Urinary bladder (tissue), 4 donors: Measurements from ENCODE around the gene STK38L. TPM values are rescaled to one million over a fixed set of nuclear protein-coding genes. Genes with fewer than 3 reads are reported as not detected.

ENCODE experiments used
- DNase-seq: peaks from one replicate; pipeline ENCODE4 v3.0.0-alpha.2; 2015; ENCODE audit errors: extremely low spot score
- H3K27ac ChIP-seq: one replicate; pipeline ENCODE4 v1.5.1; 2013; ENCODE audit warnings: low read depth, mild to moderate bottlenecking, moderate library complexity
- H3K36me3 ChIP-seq: one replicate; pipeline ENCODE4 v1.6.1; 2013; ENCODE audit warnings: mild to moderate bottlenecking, moderate library complexity; ENCODE audit not compliant: insufficient read depth
- H3K4me1 ChIP-seq: one replicate; pipeline ENCODE4 v1.6.1; 2013; ENCODE audit warnings: mild to moderate bottlenecking, moderate library complexity; ENCODE audit not compliant: insufficient read depth
- H3K4me3 ChIP-seq: one replicate; pipeline ENCODE4 v1.5.1; 2013; ENCODE audit warnings: low read depth, low read length
- WGBS: extraction: QIAGEN DNeasy Blood & Tissue Kit; methylation state at CpG from one replicate; pipeline ENCODE4 v1.1.7; 2013; 5-methylcytosine and 5-hydroxymethylcytosine counted together
- polyA plus RNA-seq: library from polyadenylated mRNA; stranded (reverse); fragments of 200-250 nt; gene quantifications from one replicate; pipeline ENCODE4 v1.2.3, GENCODE V29; 2013
- total RNA-seq: library from RNA; depleted of rRNA; stranded (reverse); fragments of >200 nt; gene quantifications from one replicate; pipeline ENCODE4 v1.2.3, GENCODE V29; 2014
- donor health status: healthy with polysubstance abuse.
- donor health status: healthy.

STK38L gene
- total RNA-seq (77.1 TPM), polyA plus RNA-seq (19.1 TPM)

- Histone ChIP-seq H3K4me3 (peak within 1 kb of the TSS; percentile 56), H3K4me1 (no peaks in the 10 kb centered on the region), H3K27ac (peak within 1 kb of the TSS; percentile 80), H3K36me3 (no peaks in the 10 kb centered on the region)
- 6% methylated on average over 69 of the region's 69 CpGs for WGBS
- peak; percentile 90 for DNase-seq
Measured at GRCh38 chr12:27243804-27244688, at the start of gene STK38L. STK38L (plus strand) TSS chr12:27244286; CDS start chr12:27297721, 53,435 bp downstream.

GRCh38 chr12:27194644-27195043 is 49.4 kb upstream of the STK38L start:
- H3K4me3 ChIP-seq = no peak overlapping the region
- H3K4me1 ChIP-seq = peaks cover 2% of the 10 kb centered on the region
- no peak for DNase-seq
- no peaks in the 10 kb centered on the region for H3K36me3 ChIP-seq
- H3K27ac ChIP-seq = no peak overlapping the region
- 64% methylated on average over 2 of the region's 2 CpGs for WGBS

- H3K27ac ChIP-seq = no peak overlapping the region
- no peak for DNase-seq
- WGBS = 47% methylated on average over 3 of the region's 3 CpGs
Measured at GRCh38 chr12:27198036-27198435, 46.0 kb upstream of the STK38L start.

GRCh38 chr12:27199638-27200300 is 44.3 kb upstream of the STK38L start:
- Histone ChIP-seq H3K4me3 (no peak overlapping the region), H3K27ac (no peak overlapping the region), H3K36me3 (no peaks in the 10 kb centered on the region), H3K4me1 (no peaks in the 10 kb centered on the region)
- no peak for DNase-seq
- WGBS = 75% methylated on average over 2 of the region's 2 CpGs

More at GRCh38 chr12:27198036-27198435, 46.0 kb upstream of the STK38L start:
- no peaks in the 10 kb centered on the region for H3K4me1 ChIP-seq
- H3K36me3 ChIP-seq = no peaks in the 10 kb centered on the region
- no peak overlapping the region for H3K4me3 ChIP-seq

GRCh38 chr12:27201169-27201568 is 42.9 kb upstream of the STK38L start:
- no peaks in the 10 kb centered on the region for H3K36me3 ChIP-seq
- DNase-seq = no peak
- WGBS = 27% methylated on average over 1 of the region's 1 CpG
- H3K27ac ChIP-seq = no peak overlapping the region
- no peaks in the 10 kb centered on the region for H3K4me1 ChIP-seq
- H3K4me3 ChIP-seq = no peak overlapping the region

GRCh38 chr12:27206801-27207502 is 37.1 kb upstream of the STK38L start:
- Histone ChIP-seq H3K4me3 (no peak overlapping the region), H3K4me1 (no peaks in the 10 kb centered on the region), H3K36me3 (no peaks in the 10 kb centered on the region), H3K27ac (no peak overlapping the region)
- 87% methylated on average over 1 of the region's 1 CpG for WGBS
- DNase-seq = no peak

- WGBS = 47% methylated on average over 9 of the region's 9 CpGs
- Histone ChIP-seq H3K4me1 (no peaks in the 10 kb centered on the region), H3K4me3 (no peak overlapping the region), H3K36me3 (no peaks in the 10 kb centered on the region), H3K27ac (no peak overlapping the region)
- DNase-seq = no peak
Measured at GRCh38 chr12:27207615-27208413, 36.3 kb upstream of the STK38L start.

- H3K36me3 ChIP-seq = no peaks in the 10 kb centered on the region
- no peak for DNase-seq
- 90% methylated on average over 2 of the region's 2 CpGs for WGBS
- no peak overlapping the region for H3K4me3 ChIP-seq
- H3K27ac ChIP-seq = no peak overlapping the region
- no peaks in the 10 kb centered on the region for H3K4me1 ChIP-seq
Measured at GRCh38 chr12:27208414-27208750, 35.7 kb upstream of the STK38L start.

- no peak for DNase-seq
- H3K4me3 ChIP-seq = no peak overlapping the region
- H3K36me3 ChIP-seq = no peaks in the 10 kb centered on the region
- H3K4me1 ChIP-seq = no peaks in the 10 kb centered on the region
- no peak overlapping the region for H3K27ac ChIP-seq
Measured at GRCh38 chr12:27209257-27209910, 34.7 kb upstream of the STK38L start.

- WGBS = 97% methylated on average over 2 of the region's 2 CpGs
- DNase-seq = no peak
- H3K27ac ChIP-seq = no peak overlapping the region
- no peak overlapping the region for H3K4me3 ChIP-seq
- no peaks in the 10 kb centered on the region for H3K4me1 ChIP-seq
- no peaks in the 10 kb centered on the region for H3K36me3 ChIP-seq
Measured at GRCh38 chr12:27210187-27210586, 33.9 kb upstream of the STK38L start.

GRCh38 chr12:27212861-27213260 is 31.2 kb upstream of the STK38L start:
- H3K36me3 ChIP-seq = no peaks in the 10 kb centered on the region
- no peaks in the 10 kb centered on the region for H3K4me1 ChIP-seq
- DNase-seq = no peak
- H3K4me3 ChIP-seq = no peak overlapping the region
- no peak overlapping the region for H3K27ac ChIP-seq
- WGBS = 97% methylated on average over 1 of the region's 1 CpG

GRCh38 chr12:27213304-27213703 is 30.8 kb upstream of the STK38L start:
- H3K27ac ChIP-seq = no peak overlapping the region
- 94% methylated on average over 2 of the region's 2 CpGs for WGBS
- no peaks in the 10 kb centered on the region for H3K36me3 ChIP-seq
- H3K4me3 ChIP-seq = no peak overlapping the region
- no peak for DNase-seq
- H3K4me1 ChIP-seq = no peaks in the 10 kb centered on the region
